Skin of body (tissue), 2 donors: ENCODE results near the gene CRY2. TPM values are rescaled to one million over a fixed set of nuclear protein-coding genes. Genes with fewer than 3 reads are reported as not detected.

Source experiments
- DNase-seq: peaks from one replicate; lab custom pipeline; 2025; lab: John Stamatoyannopoulos, UW
- total RNA-seq: library from RNA; depleted of rRNA; stranded (reverse); fragments of >200 nt; gene quantifications from one replicate; pipeline ENCODE4 v1.2.3, GENCODE V29; 2014

The CRY2 gene
- total RNA-seq, 1 donor from 2014 or later, result 50.6 TPM

- DNase-seq, result no peak
Observed at GRCh38 chr11:45918331-45918941, 71.2 kb downstream of the CRY2 start.

GRCh38 chr11:45918962-45919675 lies 71.8 kb downstream of the CRY2 start:
- DNase-seq, result no peak

GRCh38 chr11:45919806-45920530 lies 72.7 kb downstream of the CRY2 start:
- no peak for DNase-seq

GRCh38 chr11:45920531-45921477 lies 73.5 kb downstream of the CRY2 start:
- DNase-seq, result no peak

GRCh38 chr11:45921561-45922424 lies 74.5 kb downstream of the CRY2 start:
- no peak for DNase-seq

GRCh38 chr11:45922425-45923082 lies 75.3 kb downstream of the CRY2 start, which contains the start of gene LARGE2:
LARGE2 (plus strand) TSS chr11:45922656; CDS start chr11:45922883, 227 bp downstream.
- DNase-seq, result no peak

GRCh38 chr11:45924036-45924915 lies 77.0 kb downstream of the CRY2 start:
- DNase-seq, result no peak

GRCh38 chr11:45924927-45925326 lies 77.7 kb downstream of the CRY2 start:
- DNase-seq, result no peak

GRCh38 chr11:45925550-45925949 lies 78.3 kb downstream of the CRY2 start:
- DNase-seq, result no peak

- no peak for DNase-seq
Observed at GRCh38 chr11:45926001-45926401, 78.7 kb downstream of the CRY2 start.

GRCh38 chr11:45926536-45927331 lies 79.5 kb downstream of the CRY2 start:
- no peak for DNase-seq

- no peak for DNase-seq
Observed at GRCh38 chr11:45927332-45927683, 80.0 kb downstream of the CRY2 start.

GRCh38 chr11:45927684-45928413 lies 80.6 kb downstream of the CRY2 start:
- no peak for DNase-seq

- no peak for DNase-seq
Observed at GRCh38 chr11:45928535-45929215, 81.4 kb downstream of the CRY2 start.

- DNase-seq, result no peak
Observed at GRCh38 chr11:45929486-45930030, 82.3 kb downstream of the CRY2 start.

GRCh38 chr11:45930031-45930794 lies 82.9 kb downstream of the CRY2 start:
- no peak for DNase-seq
